Activated CD8-positive, alpha-beta T cell treated with anti-CD3 and anti-CD28 coated beads for 36 hours (primary cell): ENCODE data around the gene TSPAN32. TPM values are rescaled to one million over a fixed set of nuclear protein-coding genes. Genes with fewer than 3 reads are reported as not detected.

Source experiments
- ATAC-seq: fragments of 200-7000 bp; cut with Tn5 transposase; one replicate; pipeline ENCODE4 v1.10.0; 2021; ENCODE audit warnings: mild to moderate bottlenecking, moderate library complexity
- CTCF ChIA-PET: fragments of 350-600 bp; sonication (Branson Sonifier 250); formaldehyde crosslinking; loops from one replicate; lab custom pipeline; 2021; ENCODE audit warnings: antibody characterized with exemption; lab: Charles Lee
- POLR2A ChIA-PET: fragments of 350-600 bp; sonication (Branson Sonifier 250); formaldehyde crosslinking; loops from one replicate; lab custom pipeline; 2021; ENCODE audit warnings: antibody characterized with exemption; lab: Charles Lee
- DNase-seq: peaks from one replicate; pipeline ENCODE4 v3.0.0-alpha.2; 2020
- H3K27ac Mint-ChIP-seq: one replicate; pipeline ENCODE4 v1.8.0; 2021; ENCODE audit warnings: mild to moderate bottlenecking, mixed read lengths
- H3K27me3 Mint-ChIP-seq: one replicate; pipeline ENCODE4 v1.8.0; 2021; ENCODE audit warnings: mixed read lengths
- H3K36me3 Mint-ChIP-seq: one replicate; pipeline ENCODE4 v1.8.0; 2021; ENCODE audit warnings: low read depth, mixed read lengths
- H3K4me1 Mint-ChIP-seq: one replicate; pipeline ENCODE4 v1.8.0; 2021; ENCODE audit warnings: low read depth, mixed read lengths
- H3K4me3 Mint-ChIP-seq: one replicate; pipeline ENCODE4 v1.8.0; 2021; ENCODE audit warnings: mild to moderate bottlenecking, moderate library complexity, mixed read lengths
- H3K9me3 Mint-ChIP-seq: one replicate; pipeline ENCODE4 v1.8.0; 2021; ENCODE audit warnings: mixed read lengths
- CTCF ChIP-seq: fragments of 200-600 bp; IDR thresholded peaks from one replicate; pipeline ENCODE4 v1.8.0; 2022; ENCODE audit warnings: antibody characterized with exemption, mild to moderate bottlenecking
- intact Hi-C: fragments of 100-400 bp; cut with micrococcal nuclease; formaldehyde crosslinking; loops from one replicate; pipeline ENCODE4 v1.10.0; 2022
- total RNA-seq, 2 experiments: library from RNA; stranded (reverse); gene quantifications; one replicate each; pipeline ENCODE4 v1.2.3, GENCODE V29; 2021

The TSPAN32 gene
- total RNA-seq, 2 experiments from 2014 or later: 3.1 to 4.9 TPM

GRCh38 chr11:2293531-2293971, 8.3 kb upstream of the TSPAN32 start:
- no peak for TF ChIP-seq CTCF
- no peak for DNase-seq
- no peak overlapping the region for H3K4me3 Mint-ChIP-seq
- H3K9me3 Mint-ChIP-seq: no peaks in the 10 kb centered on the region
- POLR2A ChIA-PET: no interaction called here
- CTCF ChIA-PET: no interaction called here
- intact Hi-C loops: no loop called here
- ATAC-seq: no peak
- H3K27me3 Mint-ChIP-seq: no peaks in the 10 kb centered on the region
- H3K4me1 Mint-ChIP-seq: peaks cover 19% of the 10 kb centered on the region
- no peak overlapping the region for H3K27ac Mint-ChIP-seq
- H3K36me3 Mint-ChIP-seq: no peaks in the 10 kb centered on the region

- H3K27ac Mint-ChIP-seq: no peak overlapping the region
- no peaks in the 10 kb centered on the region for H3K9me3 Mint-ChIP-seq
- no peaks in the 10 kb centered on the region for H3K36me3 Mint-ChIP-seq
- DNase-seq: no peak
- no peak for ATAC-seq
- ChIA-PET CTCF (interaction anchor here (0.8 to 1.8 kb wide), 5 partner anchors 11 to 126 kb away, joined by 3 to 9 read pairs (median 3); no protein-coding TSS in a partner anchor), POLR2A (no interaction called here)
- no peaks in the 10 kb centered on the region for H3K27me3 Mint-ChIP-seq
- H3K4me1 Mint-ChIP-seq: peaks cover 20% of the 10 kb centered on the region
- H3K4me3 Mint-ChIP-seq: no peak overlapping the region
- intact Hi-C loops: no loop called here
- no peak for TF ChIP-seq CTCF
Observed at GRCh38 chr11:2293984-2294925, 7.6 kb upstream of the TSPAN32 start.

GRCh38 chr11:2294926-2295290, 6.9 kb upstream of the TSPAN32 start:
- intact Hi-C loops: no loop called here
- no peaks in the 10 kb centered on the region for H3K9me3 Mint-ChIP-seq
- ATAC-seq (no peak), DNase-seq (no peak)
- H3K36me3 Mint-ChIP-seq: no peaks in the 10 kb centered on the region
- H3K4me1 Mint-ChIP-seq: peaks cover 25% of the 10 kb centered on the region
- ChIA-PET POLR2A (no interaction called here), CTCF (interaction anchor here (0.9 to 1.8 kb wide), 4 partner anchors 10 to 123 kb away, joined by 3 to 9 read pairs (median 4); no protein-coding TSS in a partner anchor)
- no peaks in the 10 kb centered on the region for H3K27me3 Mint-ChIP-seq
- TF ChIP-seq CTCF: no peak
- H3K27ac Mint-ChIP-seq: no peak overlapping the region
- H3K4me3 Mint-ChIP-seq: no peak overlapping the region

GRCh38 chr11:2295971-2296912, 5.6 kb upstream of the TSPAN32 start:
- Mint-ChIP-seq H3K4me1 (peaks cover 34% of the 10 kb centered on the region), H3K27ac (no peak overlapping the region), H3K36me3 (no peaks in the 10 kb centered on the region), H3K9me3 (no peaks in the 10 kb centered on the region), H3K4me3 (no peak overlapping the region), H3K27me3 (no peaks in the 10 kb centered on the region)
- DNase-seq (no peak), ATAC-seq (no peak)
- ChIA-PET CTCF (interaction anchor here (1.2 to 4.3 kb wide), 2 partner anchors 102 to 110 kb away, joined by 4 to 28 read pairs; no protein-coding TSS in a partner anchor), POLR2A (interaction anchor here (1.0 kb wide), 1 partner anchor 81 kb away, joined by 3 read pairs; no protein-coding TSS in a partner anchor)
- intact Hi-C loops: no loop called here
- no peak for TF ChIP-seq CTCF
